Liver (tissue), 9 donors: ENCODE results near the gene CRHR1. TPM values are rescaled to one million over a fixed set of nuclear protein-coding genes. Genes with fewer than 3 reads are reported as not detected.

Experiments
- DNase-seq: peaks from one replicate; pipeline ENCODE4 v3.0.0-alpha.2; 2017; ENCODE audit warnings: low spot score
- H3K27ac ChIP-seq, 2 donors: one replicate each; pipeline ENCODE4 v1.7.0; 2013; ENCODE audit warnings: inconsistent platforms in 2 of 2, low read length in 2 of 2, control low read depth in 1 of 2, low read depth in 1 of 2, mild to moderate bottlenecking in 1 of 2
- H3K27me3 ChIP-seq, 4 donors: one replicate each; pipeline versions ENCODE4 v1.6.1 to v1.7.0; 2013; ENCODE audit warnings: low read length in 3 of 4, inconsistent platforms in 1 of 4, mild to moderate bottlenecking in 1 of 4, moderate library complexity in 1 of 4; ENCODE audit not compliant: control insufficient read depth in 4 of 4, insufficient read depth in 4 of 4
- H3K36me3 ChIP-seq, 4 donors: one replicate each; pipeline versions ENCODE4 v1.6.1 to v1.7.0; 2013; ENCODE audit warnings: low read length in 3 of 4, mild to moderate bottlenecking in 3 of 4, low read depth in 1 of 4, moderate library complexity in 1 of 4; ENCODE audit not compliant: control insufficient read depth in 4 of 4, insufficient read depth in 3 of 4
- H3K4me1 ChIP-seq, 4 donors: one replicate each; pipeline versions ENCODE4 v1.6.1 to v1.7.0; 2013; ENCODE audit warnings: low read length in 3 of 4, mild to moderate bottlenecking in 3 of 4, moderate library complexity in 1 of 4; ENCODE audit not compliant: control insufficient read depth in 4 of 4, insufficient read depth in 4 of 4
- H3K4me3 ChIP-seq, 3 donors: one replicate each; pipeline versions ENCODE4 v1.6.1 to v1.7.0; 2013; ENCODE audit warnings: low read length in 3 of 3, control low read depth in 1 of 3, low read depth in 1 of 3, mild to moderate bottlenecking in 1 of 3
- H3K9ac ChIP-seq, 2 donors: one replicate each; pipeline ENCODE4 v1.7.0; 2013; ENCODE audit warnings: low read length in 2 of 2, mild to moderate bottlenecking in 2 of 2, moderate library complexity in 2 of 2, control low read depth in 1 of 2, low read depth in 1 of 2
- H3K9me3 ChIP-seq, 4 donors: one replicate each; pipeline versions ENCODE4 v1.6.1 to v1.7.0; 2013; ENCODE audit warnings: low read length in 3 of 4; ENCODE audit not compliant: control insufficient read depth in 4 of 4
- CTCF ChIP-seq: fragments of 150-350 bp; IDR thresholded peaks from 2 replicates; pipeline ENCODE4 v1.5.1; 2017; ENCODE audit warnings: improper control_type of control experiment, low read depth, low read length; ENCODE audit not compliant: missing input control
- EGR1 ChIP-seq, 2 donors: IDR thresholded peaks; 2 replicates each; pipeline ENCODE4 v1.6.1; 2016 to 2018; ENCODE audit warnings: antibody characterized with exemption in 2 of 2, low read depth in 2 of 2
- FOXA1 ChIP-seq: IDR thresholded peaks from 2 replicates; pipeline ENCODE4 v1.6.1; 2016; ENCODE audit warnings: antibody characterized with exemption
- FOXA2 ChIP-seq: IDR thresholded peaks from 2 replicates; pipeline ENCODE4 v1.6.1; 2016; ENCODE audit warnings: antibody characterized with exemption
- GABPA ChIP-seq, 2 donors: IDR thresholded peaks in 1 of 2; conservative IDR thresholded peaks in 1 of 2; 2 replicates each; pipeline ENCODE4 v1.6.1; 2016; ENCODE audit warnings: antibody characterized with exemption in 2 of 2, mild to moderate bottlenecking in 1 of 2, moderate library complexity in 1 of 2
- HNF4A ChIP-seq, 2 donors: conservative IDR thresholded peaks; 2 replicates each; pipeline ENCODE4 v1.6.1; 2016; ENCODE audit warnings: antibody characterized with exemption in 2 of 2, mild to moderate bottlenecking in 2 of 2
- JUND ChIP-seq, 2 donors: IDR thresholded peaks; 2 replicates each; pipeline ENCODE4 v1.6.1; 2016; ENCODE audit warnings: antibody characterized with exemption in 2 of 2
- MAX ChIP-seq: IDR thresholded peaks from 2 replicates; pipeline ENCODE4 v1.6.1; 2016; ENCODE audit warnings: antibody characterized with exemption
- NR2F2 ChIP-seq: IDR thresholded peaks from 2 replicates; pipeline ENCODE4 v1.6.1; 2016; ENCODE audit warnings: antibody characterized with exemption
- RAD21 ChIP-seq, 2 donors: IDR thresholded peaks; 2 replicates each; pipeline ENCODE4 v1.6.1; 2016; ENCODE audit warnings: antibody characterized with exemption in 2 of 2, mild to moderate bottlenecking in 2 of 2
- RXRA ChIP-seq, 2 donors: IDR thresholded peaks; 2 replicates each; pipeline ENCODE4 v1.6.1; 2017 to 2018; ENCODE audit warnings: antibody characterized with exemption in 2 of 2, mild to moderate bottlenecking in 1 of 2
- SP1 ChIP-seq: IDR thresholded peaks from 2 replicates; pipeline ENCODE4 v1.6.1; 2018; ENCODE audit warnings: antibody characterized with exemption, mild to moderate bottlenecking
- TAF1 ChIP-seq: conservative IDR thresholded peaks from 2 replicates; pipeline ENCODE4 v1.6.1; 2016; ENCODE audit warnings: antibody characterized with exemption, mild to moderate bottlenecking
- ZBTB33 ChIP-seq: IDR thresholded peaks from 2 replicates; pipeline ENCODE4 v1.6.1; 2016; ENCODE audit warnings: antibody characterized with exemption
- WGBS: extraction: QIAGEN DNeasy Blood & Tissue Kit; methylation state at CpG from one replicate; pipeline ENCODE4 v1.1.7; 2013; 5-methylcytosine and 5-hydroxymethylcytosine counted together
- polyA plus RNA-seq, 2 donors: library from polyadenylated mRNA; stranded (reverse) in 1 of 2; unstranded in 1 of 2; fragments of 200-250 nt in 1 of 2; fragments of >200 nt in 1 of 2; fragmentation: Nextera tagmentation in 1 of 2; extraction: Ambion mirVana in 1 of 2; gene quantifications; one replicate each; pipeline versions ENCODE4 v1.2.1 to v1.2.3, GENCODE V29; 2013 to 2015
- total RNA-seq, 2 donors: library from RNA; depleted of rRNA; stranded (reverse); fragments of >200 nt; gene quantifications; one replicate each; pipeline ENCODE4 v1.2.3, GENCODE V29; 2014
- TF ChIP-seq, protein P1 (sequence below): IDR thresholded peaks from 2 replicates; pipeline ENCODE4 v1.6.1; 2016; ENCODE audit warnings: antibody characterized with exemption
- TF ChIP-seq, protein P2 (sequence below): IDR thresholded peaks from 2 replicates; pipeline ENCODE4 v1.6.1; 2016; ENCODE audit warnings: antibody characterized with exemption, mild to moderate bottlenecking
- donor health status: healthy.
- donor health status: healthy.
- donor health status: healthy.
- donor health status: healthy.
- donor health status: healthy.

The CRHR1 gene
- total and polyA plus RNA-seq, 4 donors: not detected

- H3K27me3 ChIP-seq: no peaks in the 10 kb centered on the region
- no peak for DNase-seq
- no peak overlapping the region for H3K4me3 ChIP-seq
- H3K9ac ChIP-seq: no peak overlapping the region
- TF ChIP-seq RXRA (IDR thresholded peaks at IDR 0.05) (no peak), EGR1 (IDR thresholded peaks at IDR 0.05; ENCODE audit: low read depth in 2 of 2) (no peak), NR2F2 (no peak), CTCF (no peak), RAD21 (IDR thresholded peaks at IDR 0.05) (no peak), FOXA2 (no peak), HNF4A (conservative IDR thresholded peaks at IDR 0.05) (no peak)
- TF ChIP-seq, protein P1, sequence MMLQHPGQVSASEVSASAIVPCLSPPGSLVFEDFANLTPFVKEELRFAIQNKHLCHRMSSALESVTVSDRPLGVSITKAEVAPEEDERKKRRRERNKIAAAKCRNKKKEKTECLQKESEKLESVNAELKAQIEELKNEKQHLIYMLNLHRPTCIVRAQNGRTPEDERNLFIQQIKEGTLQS: no peak
- TF ChIP-seq, protein P2, sequence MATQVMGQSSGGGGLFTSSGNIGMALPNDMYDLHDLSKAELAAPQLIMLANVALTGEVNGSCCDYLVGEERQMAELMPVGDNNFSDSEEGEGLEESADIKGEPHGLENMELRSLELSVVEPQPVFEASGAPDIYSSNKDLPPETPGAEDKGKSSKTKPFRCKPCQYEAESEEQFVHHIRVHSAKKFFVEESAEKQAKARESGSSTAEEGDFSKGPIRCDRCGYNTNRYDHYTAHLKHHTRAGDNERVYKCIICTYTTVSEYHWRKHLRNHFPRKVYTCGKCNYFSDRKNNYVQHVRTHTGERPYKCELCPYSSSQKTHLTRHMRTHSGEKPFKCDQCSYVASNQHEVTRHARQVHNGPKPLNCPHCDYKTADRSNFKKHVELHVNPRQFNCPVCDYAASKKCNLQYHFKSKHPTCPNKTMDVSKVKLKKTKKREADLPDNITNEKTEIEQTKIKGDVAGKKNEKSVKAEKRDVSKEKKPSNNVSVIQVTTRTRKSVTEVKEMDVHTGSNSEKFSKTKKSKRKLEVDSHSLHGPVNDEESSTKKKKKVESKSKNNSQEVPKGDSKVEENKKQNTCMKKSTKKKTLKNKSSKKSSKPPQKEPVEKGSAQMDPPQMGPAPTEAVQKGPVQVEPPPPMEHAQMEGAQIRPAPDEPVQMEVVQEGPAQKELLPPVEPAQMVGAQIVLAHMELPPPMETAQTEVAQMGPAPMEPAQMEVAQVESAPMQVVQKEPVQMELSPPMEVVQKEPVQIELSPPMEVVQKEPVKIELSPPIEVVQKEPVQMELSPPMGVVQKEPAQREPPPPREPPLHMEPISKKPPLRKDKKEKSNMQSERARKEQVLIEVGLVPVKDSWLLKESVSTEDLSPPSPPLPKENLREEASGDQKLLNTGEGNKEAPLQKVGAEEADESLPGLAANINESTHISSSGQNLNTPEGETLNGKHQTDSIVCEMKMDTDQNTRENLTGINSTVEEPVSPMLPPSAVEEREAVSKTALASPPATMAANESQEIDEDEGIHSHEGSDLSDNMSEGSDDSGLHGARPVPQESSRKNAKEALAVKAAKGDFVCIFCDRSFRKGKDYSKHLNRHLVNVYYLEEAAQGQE: no peak
- 62% methylated on average over 7 of the region's 7 CpGs for WGBS
- no peaks in the 10 kb centered on the region for H3K4me1 ChIP-seq
- H3K27ac ChIP-seq: no peak overlapping the region
- no peaks in the 10 kb centered on the region for H3K36me3 ChIP-seq
- H3K9me3 ChIP-seq: no peaks in the 10 kb centered on the region
Observed at GRCh38 chr17:45841883-45842525, 57.9 kb downstream of the CRHR1 start.

DNA sequence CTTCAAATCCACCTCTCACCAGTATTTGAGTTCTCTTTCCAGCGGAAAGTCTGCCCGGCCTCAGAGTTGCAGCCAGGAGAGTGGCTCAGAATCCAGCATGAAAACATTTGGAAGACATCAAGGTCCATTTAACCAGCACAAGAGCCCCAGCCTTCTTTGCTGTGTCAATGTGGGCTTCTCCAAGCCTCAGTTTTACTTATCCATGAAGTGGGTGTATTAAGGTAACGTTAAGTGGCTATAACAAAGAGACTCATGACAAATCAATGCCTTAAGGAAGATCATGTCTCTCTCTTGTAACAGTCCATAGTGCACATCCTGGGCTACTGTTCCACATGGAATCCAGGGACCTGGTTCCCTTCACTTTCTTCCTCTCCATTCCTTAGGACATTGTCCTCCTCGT is 59.6 kb downstream of the CRHR1 start:
- Histone ChIP-seq H3K9ac (no peak overlapping the region), H3K9me3 (no peaks in the 10 kb centered on the region), H3K4me3 (no peak overlapping the region), H3K36me3 (no peaks in the 10 kb centered on the region), H3K27me3 (no peaks in the 10 kb centered on the region), H3K4me1 (no peaks in the 10 kb centered on the region), H3K27ac (no peak overlapping the region)
- 90% methylated on average over 4 of the region's 4 CpGs for WGBS
- DNase-seq: no peak
- TF ChIP-seq, protein P2: no peak
- TF ChIP-seq GABPA (IDR thresholded peaks at IDR 0.05 in 1 of 2, conservative IDR thresholded peaks at IDR 0.05 in 1 of 2) (no peak), JUND (IDR thresholded peaks at IDR 0.05) (no peak), ZBTB33 (no peak), FOXA2 (no peak), EGR1 (IDR thresholded peaks at IDR 0.05; ENCODE audit: low read depth in 2 of 2) (no peak), RXRA (IDR thresholded peaks at IDR 0.05) (no peak), CTCF (no peak), HNF4A (conservative IDR thresholded peaks at IDR 0.05) (no peak), NR2F2 (no peak), MAX (no peak), RAD21 (IDR thresholded peaks at IDR 0.05) (no peak), FOXA1 (no peak), TAF1 (no peak), SP1 (no peak)
- TF ChIP-seq, protein P1: no peak
